Fibroblast of skin of right quadriceps (primary cell): ENCODE results near the gene SWI5.

Experiments used
- DNase-seq: peaks from one replicate; pipeline ENCODE4 v3.0.0-alpha.2; 2013

Gene SWI5

DNA sequence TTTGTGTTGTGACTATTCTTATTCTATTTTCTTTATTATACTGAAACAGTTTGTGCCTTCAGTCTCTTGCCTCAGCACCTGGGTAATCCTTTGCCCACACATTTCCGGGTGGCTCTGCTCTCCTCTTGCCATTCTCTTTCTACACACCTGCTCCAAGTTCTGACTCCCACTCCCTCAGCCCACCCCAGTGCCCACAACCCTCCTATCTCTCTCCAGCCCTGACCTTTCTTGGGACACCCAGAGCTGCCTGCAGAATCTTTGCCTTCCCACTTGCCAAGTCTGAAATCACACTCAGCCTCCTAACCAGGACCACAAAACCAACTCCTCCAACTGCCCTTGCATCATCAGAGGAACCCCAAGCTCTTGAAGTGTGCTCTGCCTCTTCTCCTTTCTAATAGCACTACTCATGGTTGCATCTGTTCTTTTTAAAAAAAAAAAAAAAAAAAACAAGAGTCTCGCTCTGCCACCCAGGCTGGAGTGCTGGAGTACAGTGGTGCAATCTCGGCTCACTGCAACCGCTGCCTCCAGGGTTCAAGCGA, 4.1 kb downstream of the SWI5 start:
- DNase-seq, result no peak

DNA sequence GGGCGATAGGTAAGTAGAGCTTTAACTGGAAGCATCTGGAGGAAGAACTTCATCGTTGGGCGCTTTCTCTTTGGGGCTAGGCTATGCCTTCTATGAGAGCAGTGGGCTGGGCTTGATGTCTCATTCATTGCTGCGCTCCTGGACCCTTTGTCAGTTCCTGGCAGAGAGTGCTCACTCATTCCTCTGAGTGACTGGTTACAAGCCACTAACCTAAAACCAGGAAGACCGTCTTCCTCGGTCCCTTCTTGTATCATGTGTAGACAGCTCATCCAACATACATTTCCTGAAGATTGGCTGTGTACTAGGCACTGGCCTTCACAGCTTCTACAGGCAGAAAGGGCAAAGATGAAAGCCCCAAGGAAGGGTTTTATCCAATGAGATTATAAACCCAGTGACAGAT, 6.4 kb downstream of the SWI5 start:
- peak; percentile 85 for DNase-seq

DNA sequence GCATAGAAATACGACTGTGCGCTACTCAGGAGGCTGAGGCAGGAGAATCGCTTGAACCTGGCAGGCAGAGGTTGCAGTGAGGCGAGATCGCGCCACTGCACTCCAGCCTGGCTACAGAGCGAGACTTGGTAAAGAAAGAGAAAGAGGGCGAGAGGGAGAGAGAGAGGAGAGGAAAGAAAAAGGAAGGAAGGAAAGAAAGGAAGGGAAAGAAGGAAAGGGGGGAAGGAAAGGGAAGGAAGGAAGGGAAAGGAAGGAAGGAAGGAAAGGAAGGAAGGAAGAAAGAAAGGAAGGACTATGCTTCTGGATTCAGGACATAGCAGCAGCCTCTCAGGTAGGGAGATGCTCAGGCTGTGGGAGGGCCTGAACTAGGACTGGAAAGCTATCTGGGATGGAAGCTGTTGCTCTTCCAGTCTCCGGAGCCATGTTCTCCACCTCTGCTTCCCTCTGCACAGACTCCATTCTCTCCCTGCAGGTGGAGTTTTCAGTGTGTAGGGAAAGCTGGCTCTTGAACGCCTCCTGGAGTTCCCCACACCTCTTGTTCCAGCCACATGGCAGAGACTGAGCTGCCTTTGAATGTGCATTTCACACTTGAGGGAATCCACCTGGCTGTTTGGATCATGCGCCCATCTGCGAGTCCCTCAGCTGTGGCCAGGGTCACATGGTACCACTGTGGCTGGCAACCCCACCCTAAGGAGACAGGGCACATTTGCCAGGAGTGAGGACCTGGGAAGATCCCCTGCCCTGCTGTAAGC, 9.1 kb downstream of the SWI5 start:
- DNase-seq, result no peak

DNA sequence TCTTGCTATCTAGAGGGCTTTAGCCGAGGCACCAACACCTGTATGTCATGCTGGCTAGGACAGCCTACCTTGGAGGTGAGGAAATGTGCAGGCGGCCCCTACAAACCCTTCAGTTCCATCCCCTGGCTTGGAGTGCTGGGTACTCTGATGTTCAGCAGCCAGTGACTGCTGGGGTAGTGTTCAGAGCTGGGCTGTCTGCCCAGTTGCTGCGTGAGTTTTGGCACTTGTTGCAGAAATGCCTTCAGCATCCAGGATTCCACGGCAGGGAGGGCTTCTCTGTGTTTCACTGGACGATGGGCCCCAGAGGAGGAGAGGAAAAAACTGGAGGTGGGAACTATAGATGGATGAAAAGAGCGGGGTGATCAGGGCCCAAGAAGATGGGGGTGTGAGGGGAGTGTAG, 10.4 kb downstream of the SWI5 start:
- peak; percentile 22 for DNase-seq

DNA sequence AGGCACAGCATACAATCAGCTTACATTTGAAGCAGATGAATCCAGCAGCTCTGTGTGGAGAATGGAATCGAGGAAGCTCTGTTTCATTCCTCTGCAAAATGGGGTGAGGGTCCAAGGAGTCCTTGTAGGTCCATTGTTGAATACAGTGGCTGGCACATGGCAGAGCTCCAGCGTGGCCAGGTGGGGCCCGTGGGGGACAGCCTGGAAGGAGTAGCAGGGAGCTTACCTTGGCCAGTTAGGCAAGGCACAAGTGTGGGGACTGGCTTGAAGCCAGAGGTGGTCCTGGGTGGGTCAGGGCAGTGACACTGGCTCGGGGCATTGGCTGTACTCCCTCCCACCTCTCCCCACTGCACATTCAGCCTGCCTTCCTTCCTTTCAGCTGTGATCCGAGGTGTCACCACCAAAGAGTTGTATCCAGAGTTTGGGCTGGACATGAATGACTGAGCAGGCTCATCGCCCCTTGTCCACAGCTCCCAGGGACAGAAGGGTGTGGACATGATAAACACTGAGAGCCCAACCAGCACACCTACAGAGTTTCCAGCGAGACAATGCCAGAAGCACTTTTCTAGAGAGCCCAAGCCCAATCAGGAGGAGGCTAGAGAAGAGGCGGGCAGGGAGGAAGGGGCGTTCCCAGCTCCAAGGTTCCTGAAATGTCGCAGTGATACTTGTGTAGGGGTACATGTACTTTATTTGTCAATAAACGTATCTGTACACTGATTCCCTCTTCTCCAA, 12.4 kb downstream of the SWI5 start:
- no peak for DNase-seq

DNA sequence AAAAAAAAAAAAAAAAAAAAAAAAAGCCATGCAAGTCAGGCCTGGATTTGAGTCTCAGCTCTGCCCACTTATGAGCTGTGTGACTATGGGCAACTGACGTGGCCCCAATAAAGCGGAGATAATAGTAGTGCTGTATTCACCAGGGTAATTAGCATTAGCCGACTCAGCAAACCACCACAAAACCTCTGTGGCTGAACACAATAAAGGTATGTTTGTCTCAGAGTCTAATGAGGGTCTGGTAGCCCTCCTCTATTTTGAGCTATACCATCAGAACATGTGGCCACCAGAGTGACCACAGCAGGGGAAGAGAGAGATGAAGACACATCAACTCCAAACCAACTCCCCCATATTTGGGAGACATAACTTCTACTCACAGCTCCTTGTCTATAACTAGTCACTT, 15.9 kb downstream of the SWI5 start:
- DNase-seq, result no peak

DNA sequence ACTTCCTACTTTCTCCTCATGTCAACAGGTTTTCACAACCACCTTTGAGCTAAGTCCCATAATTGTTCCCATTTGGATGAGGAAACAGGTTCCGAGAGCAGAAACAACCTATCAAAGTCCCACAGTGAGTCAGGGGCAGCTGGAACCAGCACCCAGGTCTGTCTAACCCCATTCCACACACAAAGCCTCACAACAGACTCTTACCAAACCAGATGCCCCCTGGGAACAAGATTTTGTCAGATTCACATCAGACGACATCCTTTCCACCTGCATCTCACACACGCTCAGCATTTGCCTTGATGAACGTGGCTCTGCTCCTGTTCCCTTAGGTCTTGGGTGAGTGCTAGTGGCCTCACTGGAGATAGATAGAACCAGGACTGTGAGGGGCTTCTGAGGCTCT, 17.0 kb downstream of the SWI5 start:
- DNase-seq, result no peak

DNA sequence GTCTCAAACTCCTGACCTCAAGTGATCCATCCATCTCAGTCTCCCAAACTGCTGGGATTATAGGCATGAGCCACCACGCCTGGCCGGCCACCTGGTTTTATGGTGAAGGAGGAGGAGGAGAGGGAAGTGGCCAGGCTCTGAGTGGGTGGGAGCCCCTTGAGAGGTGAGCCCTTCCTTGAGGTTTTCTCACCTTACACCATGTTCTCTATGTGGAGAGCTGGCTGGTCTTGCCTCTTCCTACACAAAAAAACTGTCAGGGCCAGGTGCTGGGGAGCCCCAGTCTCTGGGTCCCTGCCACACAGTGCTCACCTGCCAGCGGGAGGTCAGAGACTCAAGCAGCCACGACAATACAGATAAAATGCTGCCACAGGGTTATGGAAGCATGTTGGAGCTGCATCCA, 18.1 kb downstream of the SWI5 start:
- no peak for DNase-seq

DNA sequence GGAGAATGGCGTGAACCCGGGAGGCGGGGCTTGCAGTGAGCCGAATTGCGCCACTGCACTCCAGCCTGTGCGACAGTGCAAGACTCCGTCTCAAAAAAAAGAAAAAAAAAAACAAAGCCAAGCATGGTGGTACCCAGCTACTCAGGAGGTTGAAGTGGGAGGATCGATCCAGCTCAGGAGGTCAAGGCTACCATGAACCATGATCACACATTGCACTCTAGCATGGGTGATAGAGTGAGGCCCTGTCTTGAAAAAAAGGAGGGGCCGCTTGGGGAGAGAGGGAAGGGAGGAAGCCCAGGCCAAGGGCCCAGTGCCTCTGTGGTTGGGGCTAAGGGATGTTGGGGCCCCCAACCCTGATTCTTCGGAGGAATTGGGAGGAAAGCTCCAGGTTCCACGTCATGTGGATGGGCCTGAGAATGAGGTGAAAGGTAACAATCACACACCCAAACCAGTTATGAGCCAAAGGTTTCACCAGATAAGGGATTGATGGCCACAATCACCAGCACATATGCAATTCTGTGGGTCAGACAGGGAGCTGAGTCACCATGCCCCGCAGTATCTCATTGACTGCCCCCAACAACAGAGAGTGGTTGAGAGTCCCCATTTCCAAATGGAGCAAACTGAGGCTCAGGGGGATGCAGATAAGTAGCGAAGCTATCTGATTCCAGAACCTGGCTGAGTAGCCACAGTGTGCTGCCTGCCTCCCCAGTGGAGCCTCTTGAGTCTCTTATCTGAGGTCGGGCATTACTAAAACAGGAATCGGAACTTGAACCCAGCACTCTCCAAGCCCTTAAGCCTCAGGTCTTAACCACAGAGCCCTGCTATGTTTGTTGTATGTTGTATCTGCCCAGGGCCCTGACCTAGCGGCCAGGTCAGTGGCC, 20.5 kb downstream of the SWI5 start:
- no peak for DNase-seq

DNA sequence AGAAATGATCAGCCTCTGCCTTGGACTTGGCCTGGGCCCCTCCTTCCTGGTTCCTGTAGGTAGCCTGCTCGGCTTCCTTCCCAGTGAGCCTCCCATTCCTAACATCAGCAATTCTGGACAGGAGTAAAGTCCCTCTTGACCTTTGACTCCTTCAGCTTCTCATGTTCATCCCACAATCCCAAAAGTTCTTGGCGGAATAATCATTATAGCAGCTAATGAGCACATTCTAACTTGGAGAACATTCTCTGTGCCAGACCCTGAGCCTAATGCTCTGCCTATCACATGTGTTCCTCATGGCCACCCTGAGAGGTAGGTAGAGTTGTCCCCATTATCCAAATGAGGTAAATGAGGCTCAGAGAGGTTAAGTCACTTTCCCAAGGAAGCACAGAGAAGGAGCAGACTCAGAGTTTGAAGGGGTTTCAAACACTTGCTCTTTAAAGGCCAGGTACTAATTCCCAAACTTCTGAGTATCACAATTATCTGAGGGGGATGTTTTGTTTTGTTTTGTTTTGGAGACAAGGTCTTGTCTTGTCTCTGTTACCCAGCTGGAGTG, 21.2 kb downstream of the SWI5 start:
- DNase-seq, result no peak

DNA sequence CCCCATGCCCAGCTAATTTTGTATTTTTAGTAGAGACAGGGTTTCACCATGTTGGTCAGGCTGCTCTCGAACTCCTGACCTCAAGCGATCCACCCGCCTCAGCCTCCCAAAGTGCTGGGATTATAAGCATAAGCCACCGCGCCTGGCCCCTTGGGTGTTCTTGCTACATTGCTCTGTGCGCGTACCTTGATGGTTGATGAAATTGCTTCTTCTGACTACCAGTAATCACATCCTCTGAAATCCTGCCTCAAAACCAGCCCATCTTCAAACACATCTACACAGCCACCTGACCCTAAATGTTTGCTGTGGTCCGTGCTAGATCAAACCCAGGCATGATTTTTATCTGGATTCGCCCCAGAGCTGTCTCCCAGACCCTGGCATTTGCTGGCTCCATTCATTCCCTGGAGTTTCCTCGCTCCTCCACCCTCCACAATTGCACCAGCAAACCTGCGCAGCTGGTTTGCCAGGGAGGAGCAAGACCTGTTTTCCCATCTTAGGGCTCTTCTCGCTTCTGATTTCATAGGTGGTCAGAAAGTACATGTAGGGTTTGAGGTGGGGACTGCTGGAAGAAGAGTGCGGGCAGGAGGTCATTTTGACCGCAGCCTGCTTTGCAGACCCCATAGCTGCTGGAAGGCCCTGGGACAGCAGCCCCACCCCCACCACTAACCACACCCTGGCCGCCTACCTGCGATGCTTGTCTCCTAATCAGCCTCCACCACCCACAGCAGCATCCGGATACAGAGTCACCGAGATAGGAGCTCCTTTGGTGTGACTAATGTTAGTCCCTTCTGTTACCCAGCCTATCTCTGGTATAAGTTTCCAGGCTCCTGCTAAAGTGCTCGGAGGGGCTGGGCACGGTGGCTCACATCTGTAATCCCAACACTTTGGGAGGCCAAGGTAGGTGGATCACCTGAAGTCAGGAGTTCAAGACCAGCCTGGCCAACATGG, 22.7 kb downstream of the SWI5 start:
- DNase-seq, result no peak

DNA sequence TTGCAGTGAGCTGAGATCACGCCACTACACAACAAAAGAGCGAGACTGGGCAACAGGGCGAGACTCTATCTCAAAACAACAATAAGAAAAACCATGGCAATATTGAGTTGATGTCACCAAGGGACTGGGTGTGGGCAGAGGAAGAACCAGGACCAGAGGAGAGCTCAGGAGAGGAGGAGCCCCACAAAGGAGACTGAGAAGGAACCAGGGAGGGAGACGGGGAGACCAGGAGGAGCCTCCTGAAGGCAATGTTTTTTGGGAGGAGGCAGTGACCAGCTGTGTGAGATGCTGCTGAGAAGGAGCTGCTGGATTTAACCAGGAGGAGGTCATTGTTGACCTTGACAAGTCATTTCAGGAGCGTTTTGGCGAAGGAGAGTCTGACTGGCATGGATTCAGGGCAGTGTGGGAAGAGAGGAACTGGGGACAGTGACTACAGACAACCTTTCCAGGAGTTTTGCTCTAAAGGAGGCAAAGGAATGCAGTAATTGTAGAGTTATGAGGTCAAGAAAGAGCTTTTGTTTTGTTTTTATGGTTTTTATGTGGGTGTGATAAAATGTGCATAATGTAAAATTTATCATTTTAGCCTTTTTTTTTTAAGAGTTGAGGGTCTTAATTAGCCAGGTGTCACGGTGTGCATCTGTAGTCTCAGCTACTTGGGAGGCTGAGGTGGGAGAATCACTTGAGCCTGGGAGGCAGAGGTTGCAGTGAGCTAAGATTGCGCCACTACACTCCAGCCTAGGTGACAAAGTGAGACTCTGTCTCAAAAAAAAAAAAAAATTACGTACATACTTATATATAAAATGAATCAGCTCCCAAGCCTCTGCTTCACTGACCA, 28.3 kb downstream of the SWI5 start:
- DNase-seq, result peak; percentile 9

DNA sequence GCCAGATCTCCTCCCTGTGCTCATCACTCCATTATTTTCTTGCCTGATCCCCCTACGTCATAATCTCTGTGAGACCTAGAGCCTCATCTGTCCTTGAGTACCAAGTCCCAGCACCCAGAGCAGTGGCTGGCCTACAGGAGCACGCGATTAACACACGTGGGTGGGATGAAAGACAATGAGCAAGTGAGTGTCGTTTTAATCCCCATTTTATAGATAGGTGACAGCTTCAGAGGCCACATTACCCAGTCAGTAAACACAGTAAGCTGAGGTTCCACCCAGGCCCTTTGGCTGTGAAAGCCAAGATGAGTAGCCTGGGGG, 28.9 kb downstream of the SWI5 start:
- DNase-seq, result peak; percentile 12

DNA sequence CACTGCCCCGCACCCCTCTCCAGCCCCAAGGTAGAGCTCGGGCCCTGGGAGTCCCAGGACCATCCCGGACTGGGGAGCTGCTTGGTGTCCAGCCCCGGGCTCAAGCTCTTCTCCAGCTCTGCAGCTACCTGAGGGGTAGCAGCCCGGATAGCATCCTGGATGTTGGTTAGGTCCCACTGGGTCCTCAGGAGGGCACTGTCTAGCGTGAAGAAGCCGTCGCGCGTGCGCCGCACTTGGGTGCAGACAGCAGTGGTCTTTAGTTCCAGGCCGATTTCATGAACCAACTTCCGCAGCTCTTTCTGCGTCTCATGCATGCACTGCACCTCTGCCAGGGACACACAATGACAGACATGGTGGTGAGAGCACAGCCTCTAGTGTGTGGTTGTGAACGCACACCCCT, 33.5 kb downstream of the SWI5 start:
- DNase-seq, result no peak

DNA sequence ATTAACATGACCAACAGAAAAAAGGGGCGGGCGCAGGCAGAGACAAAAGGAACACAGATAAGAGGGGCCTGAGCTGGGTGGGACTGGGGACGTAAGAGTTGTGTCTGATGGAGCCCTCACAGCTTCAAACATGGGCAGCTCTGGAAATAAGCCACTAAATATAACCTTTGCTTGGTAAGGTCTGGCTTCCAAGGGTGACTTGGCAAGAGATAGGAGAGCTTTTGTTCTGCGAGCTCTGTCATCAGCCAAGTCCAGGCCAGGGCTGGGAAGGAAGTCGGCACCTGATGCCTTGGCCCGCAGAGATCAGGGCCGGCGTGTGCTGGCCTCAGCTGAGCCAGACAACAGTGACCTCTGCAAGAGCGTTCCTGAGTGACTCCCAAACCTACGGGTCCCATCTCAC, 34.4 kb downstream of the SWI5 start:
- DNase-seq, result no peak

DNA sequence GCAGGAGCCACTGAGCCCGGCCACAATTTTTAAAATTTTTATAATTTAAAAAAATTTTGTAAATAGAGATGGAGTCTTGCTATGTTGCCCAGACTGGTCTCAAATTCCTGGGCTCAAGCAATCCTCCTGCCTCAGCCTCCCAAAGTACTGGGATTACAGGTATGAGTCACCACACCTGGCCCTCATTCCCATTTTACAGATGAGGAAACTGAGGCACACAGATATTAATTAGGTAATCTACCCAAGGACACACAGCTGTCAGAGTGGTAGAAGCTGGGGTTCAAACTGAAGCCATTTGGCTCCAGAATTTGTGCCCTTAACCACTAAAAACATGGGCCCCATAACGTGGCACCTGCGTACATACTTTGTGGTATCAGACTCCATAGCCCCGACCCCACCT, 38.6 kb downstream of the SWI5 start:
- DNase-seq, result no peak

DNA sequence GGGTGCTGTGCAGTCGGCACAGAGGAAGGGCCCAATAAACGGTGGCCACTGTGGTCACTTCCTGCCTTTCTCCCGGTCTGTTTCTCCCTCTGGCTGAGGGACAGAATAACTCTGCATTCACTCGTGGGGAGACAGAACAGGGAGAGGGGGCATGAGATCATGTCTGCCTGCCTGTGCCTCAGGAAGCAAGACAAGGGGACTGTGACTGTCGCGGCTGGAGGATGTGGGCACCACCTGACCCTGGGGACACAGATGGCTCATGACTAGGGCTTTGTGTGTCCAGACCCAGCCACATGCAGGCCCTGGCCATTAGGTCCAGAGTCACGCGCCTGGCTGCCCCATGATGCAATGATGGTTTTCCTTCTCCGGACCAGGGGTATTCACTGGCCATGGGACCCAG, 40.3 kb downstream of the SWI5 start:
- no peak for DNase-seq

DNA sequence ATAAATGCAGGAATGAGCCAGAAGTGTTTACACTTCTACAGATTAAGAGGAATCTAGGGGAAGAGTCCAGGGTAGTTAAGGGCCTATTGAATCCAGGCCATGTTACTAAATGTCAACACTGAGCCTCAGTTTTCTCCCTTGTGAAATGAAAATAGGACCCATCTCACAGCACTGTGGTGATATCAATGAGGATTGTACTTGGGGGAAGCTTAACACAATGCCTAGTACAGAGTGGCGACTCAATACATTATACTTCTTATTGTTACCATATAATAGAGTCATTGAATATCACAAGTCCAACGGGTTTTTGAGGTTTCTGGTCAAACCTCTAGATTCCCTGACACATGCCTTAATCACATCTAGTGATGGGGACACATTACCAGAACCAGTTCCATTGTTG, 41.6 kb downstream of the SWI5 start:
- no peak for DNase-seq

DNA sequence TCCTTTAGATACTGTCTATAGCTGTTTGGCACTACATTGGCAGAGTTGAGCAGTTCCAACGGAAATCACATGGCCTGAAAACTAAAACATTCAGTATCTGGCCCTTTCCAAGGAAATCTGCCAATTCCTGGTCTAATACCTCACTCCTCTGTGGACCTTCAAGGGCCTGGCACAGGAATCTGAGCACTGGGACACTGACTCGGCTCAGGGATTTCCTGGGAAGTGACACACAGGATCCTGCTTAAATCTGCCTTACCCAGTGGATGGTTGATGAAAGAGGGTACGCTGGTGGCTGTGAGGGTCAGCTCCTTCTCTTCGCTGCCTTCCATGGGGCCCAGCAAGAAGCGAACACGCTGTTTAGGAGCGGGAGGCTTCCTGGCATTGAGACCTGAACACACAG, 45.3 kb downstream of the SWI5 start:
- DNase-seq, result no peak

DNA sequence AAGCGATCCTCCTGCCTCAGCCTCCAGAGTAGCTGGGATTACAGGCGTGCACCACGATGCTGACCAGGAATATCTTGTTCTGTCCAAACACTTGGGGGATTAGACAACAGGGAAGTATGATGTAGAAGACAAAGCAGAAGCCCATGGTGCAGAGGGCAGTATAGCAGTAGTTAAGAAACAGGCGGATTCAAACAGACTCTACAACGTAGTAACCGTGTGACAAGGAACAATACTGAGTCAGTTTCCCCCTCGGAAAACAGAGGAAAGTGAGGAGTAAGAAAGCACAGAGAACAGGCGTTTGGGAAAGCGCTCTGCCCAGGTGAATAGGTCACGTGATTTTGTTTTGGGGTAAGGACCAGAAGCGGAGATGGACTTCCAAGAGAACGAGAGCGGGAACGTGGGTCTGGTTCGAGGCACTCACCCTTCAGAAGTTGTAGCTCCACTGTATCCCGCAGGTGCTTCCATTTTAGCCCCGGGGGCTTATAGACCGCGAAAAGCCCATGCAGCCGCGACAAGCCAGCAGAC, 45.9 kb downstream of the SWI5 start:
- no peak for DNase-seq
